Stimulated activated CD4-positive, alpha-beta T cell treated with anti-CD3 and anti-CD28 coated beads, Interleukin-1b, Interleukin-23, amount 100 ng/mL, for 24 hours (primary cell): ENCODE measurements around the gene C1QTNF1.

Experiments
- DNase-seq, 4 experiments: peaks; one replicate each; pipeline ENCODE4 v3.0.0-alpha.2; 2020; ENCODE audit warnings: low read depth in 4 of 4, low spot score in 1 of 4

The C1QTNF1 gene

GRCh38 chr17:79090443-79091225, 66.7 kb downstream of the C1QTNF1 start:
- DNase-seq: no peak

- DNase-seq: no peak
These were observed 67.3 kb downstream of the C1QTNF1 start for GRCh38 chr17:79091226-79091670.

- no peak for DNase-seq
These were observed 68.6 kb downstream of the C1QTNF1 start for GRCh38 chr17:79092567-79092966.

DNA sequence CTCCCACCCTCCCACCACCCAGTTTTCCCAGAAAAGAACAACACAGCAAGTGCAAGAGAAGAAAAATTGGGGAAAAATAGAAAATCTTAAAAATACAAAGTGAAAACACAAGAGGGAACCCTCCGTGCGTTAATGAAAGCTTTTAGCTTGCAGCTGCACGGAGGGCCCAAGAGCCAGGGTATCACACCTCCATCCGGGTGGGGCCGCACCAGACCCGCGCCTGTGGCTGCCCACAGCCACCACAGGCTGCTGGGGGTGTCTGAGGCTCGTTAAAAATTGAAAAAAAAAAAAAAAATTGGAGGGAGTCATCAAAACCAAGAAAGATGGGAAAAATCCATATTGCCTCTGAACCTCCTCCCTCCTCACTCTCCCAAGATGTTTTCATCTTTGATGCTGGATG, 69.3 kb downstream of the C1QTNF1 start:
- no peak for DNase-seq

- DNase-seq: no peak
These were observed 70.3 kb downstream of the C1QTNF1 start for GRCh38 chr17:79094261-79094660.

DNA sequence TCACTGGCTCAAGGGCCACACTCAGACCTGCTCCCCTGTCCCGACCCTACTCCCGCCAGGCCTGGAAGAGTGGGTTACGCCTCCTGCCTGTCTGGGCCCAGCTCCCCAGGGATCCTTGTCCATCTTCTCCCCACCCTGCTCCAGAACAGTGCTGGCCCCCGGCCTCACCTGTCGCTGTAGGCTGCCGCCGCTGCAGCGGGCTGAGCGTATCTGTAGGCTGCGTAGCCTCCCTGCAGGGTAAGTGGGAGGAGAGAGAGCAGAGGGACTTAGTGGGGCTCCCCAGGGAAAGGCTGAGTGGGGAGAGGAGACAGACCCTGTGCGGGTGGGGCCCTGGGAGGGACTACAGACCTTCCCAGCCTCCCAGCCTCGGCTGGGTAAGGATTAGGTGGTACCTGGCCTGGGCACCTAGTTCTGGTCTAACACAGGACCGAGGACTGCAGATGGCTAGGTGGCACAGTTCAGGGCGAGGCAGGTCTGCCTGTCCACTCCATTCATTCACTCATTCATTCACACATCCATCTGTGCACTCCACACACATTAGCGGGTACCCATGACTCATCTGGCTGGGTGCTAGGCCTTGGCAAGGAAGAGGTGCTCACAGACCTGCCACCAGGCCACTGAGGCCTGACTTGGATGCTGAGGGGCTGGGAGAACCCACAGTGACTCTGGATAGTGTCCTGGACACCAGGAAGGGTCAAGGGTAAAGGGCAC, 71.5 kb downstream of the C1QTNF1 start:
- DNase-seq: no peak

DNA sequence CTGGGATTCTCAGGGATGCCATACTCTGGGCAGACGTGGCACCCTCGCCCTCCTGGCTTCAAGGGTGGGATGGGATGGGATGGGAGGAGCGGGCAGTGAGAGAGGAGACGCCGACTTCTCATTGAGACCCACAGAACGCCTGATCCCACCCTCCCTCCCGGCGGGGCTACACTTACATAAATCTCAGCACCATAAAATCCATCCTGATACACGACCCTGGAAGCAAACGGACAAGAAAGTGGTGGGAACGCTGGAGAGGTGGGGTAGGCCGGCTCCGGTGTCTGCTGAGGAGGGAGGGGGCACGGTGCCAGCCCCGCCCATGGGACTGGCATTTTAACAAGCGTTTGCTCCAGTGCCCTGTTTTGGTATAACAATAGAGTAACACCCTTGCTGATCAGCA, 72.5 kb downstream of the C1QTNF1 start:
- DNase-seq: no peak

- DNase-seq: no peak
These were observed 73.5 kb downstream of the C1QTNF1 start for GRCh38 chr17:79097226-79098055.

GRCh38 chr17:79098282-79098867, 74.4 kb downstream of the C1QTNF1 start:
- DNase-seq: no peak
